CD4-positive, alpha-beta T cell treated with Interleukin-21 for 1 hour (primary cell): ENCODE measurements around the gene YBX2.
A peak's percentile ranks its signal among the peaks of the same experiment; 100 is the strongest.
"Not testable (repeated sequence)": the region's sequence is repeated elsewhere in the genome, so short reads cannot be mapped to it uniquely, and the experiment has no call there.

Source experiments
- DNase-seq: peaks from one replicate; pipeline ENCODE4 v3.0.0-alpha.2; 2020

YBX2 gene

GRCh38 chr17:7294614-7295153 lies at the start of gene YBX2:
Gene YBX2 (minus strand): TSS chr17:7294639. CDS start chr17:7294500, 139 bp downstream.
- peak; percentile 85 for DNase-seq

GRCh38 chr17:7343250-7343649 lies 48.8 kb upstream of the YBX2 start:
- DNase-seq: no peak

GRCh38 chr17:7341842-7342241 lies 47.4 kb upstream of the YBX2 start:
- no peak for DNase-seq

GRCh38 chr17:7340179-7340578 lies 45.7 kb upstream of the YBX2 start:
- no peak for DNase-seq

- DNase-seq: not testable (repeated sequence)
Observed at GRCh38 chr17:7337600-7337999, 43.2 kb upstream of the YBX2 start.

- DNase-seq: peak; percentile 90
Observed at GRCh38 chr17:7336240-7337175, 42.1 kb upstream of the YBX2 start, which contains the start of gene ACAP1. Gene ACAP1 (plus strand): TSS chr17:7336529. CDS start chr17:7336735, 206 bp downstream.

- not testable (repeated sequence) for DNase-seq
Observed at GRCh38 chr17:7335765-7336164, 41.3 kb upstream of the YBX2 start.

- no peak for DNase-seq
Observed at GRCh38 chr17:7334938-7335538, 40.6 kb upstream of the YBX2 start.

GRCh38 chr17:7332600-7333069 lies 38.2 kb upstream of the YBX2 start:
- DNase-seq: peak; percentile 73

- DNase-seq: no peak
Observed at GRCh38 chr17:7332111-7332510, 37.7 kb upstream of the YBX2 start.

- DNase-seq: no peak
Observed at GRCh38 chr17:7330638-7331015, 36.2 kb upstream of the YBX2 start.

GRCh38 chr17:7329997-7330637 lies 35.7 kb upstream of the YBX2 start:
- DNase-seq: peak; percentile 86

GRCh38 chr17:7329374-7329996 lies 35.0 kb upstream of the YBX2 start:
- DNase-seq: peak; percentile 98

GRCh38 chr17:7328840-7329373 lies 34.5 kb upstream of the YBX2 start, which contains the start of gene NEURL4:
Gene NEURL4 (minus strand): TSS chr17:7329335. CDS start chr17:7329312, 23 bp downstream.
- DNase-seq: peak; percentile 47

- DNase-seq: no peak
Observed at GRCh38 chr17:7328009-7328408, 33.6 kb upstream of the YBX2 start.

GRCh38 chr17:7327501-7327900 lies 33.1 kb upstream of the YBX2 start:
- DNase-seq: no peak

GRCh38 chr17:7327056-7327455 lies 32.6 kb upstream of the YBX2 start:
- no peak for DNase-seq

- no peak for DNase-seq
Observed at GRCh38 chr17:7326186-7326585, 31.7 kb upstream of the YBX2 start.

GRCh38 chr17:7325031-7325528 lies 30.6 kb upstream of the YBX2 start:
- DNase-seq: no peak

GRCh38 chr17:7324438-7324779 lies 30.0 kb upstream of the YBX2 start:
- no peak for DNase-seq

- DNase-seq: peak; percentile 67
Observed at GRCh38 chr17:7323731-7324437, 29.4 kb upstream of the YBX2 start.
